SK-N-DZ (cell line): Measurements from ENCODE around the gene CTIF.

Experiments
- DNase-seq: peaks from one replicate; pipeline ENCODE4 v3.0.0-alpha.2; 2015; ENCODE audit warnings: low spot score

The CTIF gene

GRCh38 chr18:48600456-48601090, 61.7 kb downstream of the CTIF start:
- no peak for DNase-seq

GRCh38 chr18:48601343-48601742, 62.5 kb downstream of the CTIF start:
- DNase-seq, result no peak

GRCh38 chr18:48602759-48603390, 64.0 kb downstream of the CTIF start:
- DNase-seq, result no peak

GRCh38 chr18:48605408-48605845, 66.6 kb downstream of the CTIF start:
- peak; percentile 46 for DNase-seq

- DNase-seq, result no peak
Measured at GRCh38 chr18:48607056-48607984, 68.5 kb downstream of the CTIF start.

- DNase-seq, result no peak
Measured at GRCh38 chr18:48608581-48608980, 69.8 kb downstream of the CTIF start.

- no peak for DNase-seq
Measured at GRCh38 chr18:48609114-48609513, 70.3 kb downstream of the CTIF start.

GRCh38 chr18:48609820-48610815, 71.3 kb downstream of the CTIF start:
- DNase-seq, result no peak

- no peak for DNase-seq
Measured at GRCh38 chr18:48611203-48611602, 72.4 kb downstream of the CTIF start.

GRCh38 chr18:48611785-48612480, 73.1 kb downstream of the CTIF start:
- no peak for DNase-seq

GRCh38 chr18:48612511-48612910, 73.7 kb downstream of the CTIF start:
- no peak for DNase-seq

- DNase-seq, result no peak
Measured at GRCh38 chr18:48612917-48613316, 74.1 kb downstream of the CTIF start.

GRCh38 chr18:48613589-48614404, 75.0 kb downstream of the CTIF start:
- DNase-seq, result no peak

- peak; percentile 11 for DNase-seq
Measured at GRCh38 chr18:48615566-48616401, 77.0 kb downstream of the CTIF start.

GRCh38 chr18:48616484-48617255, 77.8 kb downstream of the CTIF start:
- DNase-seq, result no peak

- DNase-seq, result no peak
Measured at GRCh38 chr18:48617844-48618497, 79.1 kb downstream of the CTIF start.

- DNase-seq, result no peak
Measured at GRCh38 chr18:48619016-48619415, 80.2 kb downstream of the CTIF start.
